ENCODE data around the gene EPM2A.

The EPM2A gene

GRCh38 chr6:145668844-145669243, 66.5 kb downstream of the EPM2A start:
- DNase-seq: no peak

- no peak for DNase-seq
Observed at GRCh38 chr6:145660676-145661075, 74.6 kb downstream of the EPM2A start.

- DNase-seq: no peak
Observed at GRCh38 chr6:145656128-145656527, 79.2 kb downstream of the EPM2A start.

- no peak for DNase-seq
Observed at GRCh38 chr6:145652572-145652971, 82.7 kb downstream of the EPM2A start.

GRCh38 chr6:145651988-145652387, 83.3 kb downstream of the EPM2A start:
- no peak for DNase-seq

GRCh38 chr6:145648149-145648548, 87.2 kb downstream of the EPM2A start:
- no peak for DNase-seq

- no peak for DNase-seq
Observed at GRCh38 chr6:145647602-145648001, 87.7 kb downstream of the EPM2A start.

- DNase-seq: no peak
Observed at GRCh38 chr6:145643760-145644159, 91.6 kb downstream of the EPM2A start.

GRCh38 chr6:145633981-145634627, 101.2 kb downstream of the EPM2A start:
- peak; percentile 95 for DNase-seq

- no peak for DNase-seq
Observed at GRCh38 chr6:145632971-145633370, 102.3 kb downstream of the EPM2A start.

- no peak for DNase-seq
Observed at GRCh38 chr6:145631374-145631773, 103.9 kb downstream of the EPM2A start.

- no peak for DNase-seq
Observed at GRCh38 chr6:145630598-145630997, 104.7 kb downstream of the EPM2A start.

- DNase-seq: no peak
Observed at GRCh38 chr6:145629478-145629877, 105.8 kb downstream of the EPM2A start.

GRCh38 chr6:145627451-145627850, 107.9 kb downstream of the EPM2A start:
- no peak for DNase-seq

- DNase-seq: no peak
Observed at GRCh38 chr6:145626857-145627256, 108.5 kb downstream of the EPM2A start.

- no peak for DNase-seq
Observed at GRCh38 chr6:145623231-145623630, 112.1 kb downstream of the EPM2A start.

- no peak for DNase-seq
Observed at GRCh38 chr6:145621776-145622175, 113.5 kb downstream of the EPM2A start.

- no peak for DNase-seq
Observed at GRCh38 chr6:145620088-145620487, 115.2 kb downstream of the EPM2A start.

GRCh38 chr6:145609521-145609920, 125.8 kb downstream of the EPM2A start:
- no peak for DNase-seq

GRCh38 chr6:145608850-145609249, 126.5 kb downstream of the EPM2A start:
- DNase-seq: no peak

- DNase-seq: no peak
Observed at GRCh38 chr6:145603991-145604390, 131.3 kb downstream of the EPM2A start.

GRCh38 chr6:145603424-145603833, 131.9 kb downstream of the EPM2A start:
- no peak for DNase-seq

GRCh38 chr6:145602726-145603326, 132.5 kb downstream of the EPM2A start:
- no peak for DNase-seq

GRCh38 chr6:145601397-145601796, 133.9 kb downstream of the EPM2A start:
- no peak for DNase-seq

GRCh38 chr6:145600299-145600698, 135.0 kb downstream of the EPM2A start:
- no peak for DNase-seq

All from stimulated activated CD8-positive, alpha-beta memory T cell treated with anti-CD3 and anti-CD28 coated beads, Interleukin-4, amount 100 ng/mL, for 48 hours (primary cell).